HG03378 (cell line): Measurements from ENCODE around the gene PTMA.
"Not testable (repeated sequence)": the region's sequence is repeated elsewhere in the genome, so short reads cannot be mapped to it uniquely, and the experiment has no call there.

ENCODE experiments used
- ATAC-seq: cut with Tn5 transposase; IDR thresholded peaks from one replicate; pipeline ENCODE4 v1.9.1; 2021; ENCODE audit warnings: mild to moderate bottlenecking, moderate library complexity; ENCODE audit not compliant: unreplicated experiment

Gene PTMA

DNA sequence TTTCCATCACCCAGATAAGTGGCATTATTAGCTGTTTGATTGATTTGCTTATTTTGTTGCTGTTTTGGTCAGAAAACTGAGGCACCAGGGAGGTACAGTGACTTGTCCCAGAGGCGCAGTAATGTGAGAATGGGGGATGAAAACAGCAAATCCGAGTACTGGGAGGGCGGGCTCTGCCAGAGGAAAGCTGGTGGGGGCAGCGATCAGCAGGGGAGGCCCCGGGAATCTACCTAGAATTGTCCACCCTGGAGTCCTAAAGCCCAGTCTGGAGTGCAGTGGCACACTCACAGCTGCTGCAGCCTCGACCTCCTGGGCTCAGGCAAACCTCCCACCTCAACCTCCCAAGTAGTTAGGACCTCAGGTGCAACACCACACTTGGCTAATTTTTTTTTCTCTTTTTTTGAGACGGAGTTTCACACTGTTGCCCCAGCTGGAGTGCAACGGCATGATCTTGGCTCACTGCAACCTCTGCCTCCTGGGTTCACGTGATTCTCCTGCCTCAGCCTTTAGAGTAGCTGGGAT is 17.0 kb upstream of the PTMA start:
- ATAC-seq: no peak

DNA sequence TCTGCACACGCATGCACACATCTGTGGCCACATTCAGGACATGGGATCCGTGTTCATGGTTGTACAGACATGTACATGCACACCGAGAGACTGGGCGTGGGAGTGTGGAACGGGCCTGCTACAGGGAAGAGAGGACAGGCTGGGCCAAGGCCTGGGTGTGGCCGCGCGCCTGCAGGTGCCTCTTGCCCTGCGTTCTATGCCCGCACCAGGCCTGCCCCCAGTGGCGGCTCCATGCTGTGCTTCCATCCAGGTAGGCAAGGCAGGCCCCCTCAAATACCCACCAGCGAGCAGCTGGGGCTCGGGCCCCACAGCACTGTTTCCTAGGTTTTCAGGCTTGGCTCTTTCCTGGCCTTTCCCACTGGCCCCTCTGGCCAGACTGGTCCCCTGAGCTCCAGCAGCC is 15.5 kb upstream of the PTMA start:
- ATAC-seq: no peak

DNA sequence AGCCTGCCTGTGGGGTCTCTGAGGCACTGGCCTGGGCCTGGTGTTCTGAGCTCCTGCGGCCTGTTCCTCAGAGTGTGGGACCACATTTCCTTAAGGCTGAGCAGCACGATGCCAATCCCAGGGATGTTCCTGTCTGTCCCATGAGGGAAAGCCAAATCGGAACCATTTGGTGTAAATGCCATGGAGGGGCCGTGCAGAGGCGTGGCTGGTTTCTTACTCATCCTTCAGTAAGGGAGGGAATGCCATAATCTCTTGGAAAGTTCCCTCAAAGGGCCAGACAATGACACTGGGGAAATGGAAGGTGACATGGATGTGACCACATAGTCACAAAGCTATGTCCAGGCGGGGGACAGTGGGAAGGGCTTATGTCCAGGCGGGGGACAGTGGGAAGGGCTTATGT is 14.4 kb upstream of the PTMA start:
- ATAC-seq: no peak

DNA sequence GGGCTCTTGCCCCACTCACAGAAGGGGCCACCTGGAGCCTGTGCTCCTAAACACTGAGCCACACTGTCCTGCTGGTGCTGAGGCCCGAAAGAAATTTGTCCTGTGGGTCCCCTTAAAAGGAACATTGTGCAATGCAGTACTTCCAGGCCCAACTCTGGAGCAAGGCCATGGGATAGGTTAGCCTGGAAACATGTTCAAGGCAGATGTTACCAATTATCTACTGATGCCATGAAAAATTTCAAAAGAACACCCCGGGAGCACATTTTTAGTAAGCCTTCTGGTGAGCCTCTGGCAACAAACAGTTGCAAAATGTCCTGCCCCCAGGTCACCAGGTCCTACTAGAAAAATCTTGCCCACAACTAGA is 12.3 kb upstream of the PTMA start:
- no peak for ATAC-seq

DNA sequence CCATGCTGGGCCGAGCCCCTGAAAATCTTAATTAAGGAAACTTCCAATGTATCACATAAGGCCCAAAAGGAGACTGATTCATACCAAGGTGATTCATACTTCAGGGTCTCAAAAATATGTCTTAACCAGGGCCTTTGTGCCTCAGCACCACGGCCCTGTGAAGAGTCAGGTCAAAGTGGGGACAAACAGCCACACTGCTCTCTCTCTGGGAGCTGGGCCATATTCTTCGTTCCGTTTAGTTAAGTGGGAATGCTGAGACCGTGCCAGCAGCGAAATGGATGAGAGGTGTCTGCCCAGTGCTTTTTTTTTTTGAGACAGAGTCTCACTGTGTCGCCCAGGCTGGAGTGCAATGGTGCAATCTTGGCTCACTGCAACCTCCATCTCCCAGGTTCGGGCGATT is 9.3 kb upstream of the PTMA start:
- no peak for ATAC-seq

DNA sequence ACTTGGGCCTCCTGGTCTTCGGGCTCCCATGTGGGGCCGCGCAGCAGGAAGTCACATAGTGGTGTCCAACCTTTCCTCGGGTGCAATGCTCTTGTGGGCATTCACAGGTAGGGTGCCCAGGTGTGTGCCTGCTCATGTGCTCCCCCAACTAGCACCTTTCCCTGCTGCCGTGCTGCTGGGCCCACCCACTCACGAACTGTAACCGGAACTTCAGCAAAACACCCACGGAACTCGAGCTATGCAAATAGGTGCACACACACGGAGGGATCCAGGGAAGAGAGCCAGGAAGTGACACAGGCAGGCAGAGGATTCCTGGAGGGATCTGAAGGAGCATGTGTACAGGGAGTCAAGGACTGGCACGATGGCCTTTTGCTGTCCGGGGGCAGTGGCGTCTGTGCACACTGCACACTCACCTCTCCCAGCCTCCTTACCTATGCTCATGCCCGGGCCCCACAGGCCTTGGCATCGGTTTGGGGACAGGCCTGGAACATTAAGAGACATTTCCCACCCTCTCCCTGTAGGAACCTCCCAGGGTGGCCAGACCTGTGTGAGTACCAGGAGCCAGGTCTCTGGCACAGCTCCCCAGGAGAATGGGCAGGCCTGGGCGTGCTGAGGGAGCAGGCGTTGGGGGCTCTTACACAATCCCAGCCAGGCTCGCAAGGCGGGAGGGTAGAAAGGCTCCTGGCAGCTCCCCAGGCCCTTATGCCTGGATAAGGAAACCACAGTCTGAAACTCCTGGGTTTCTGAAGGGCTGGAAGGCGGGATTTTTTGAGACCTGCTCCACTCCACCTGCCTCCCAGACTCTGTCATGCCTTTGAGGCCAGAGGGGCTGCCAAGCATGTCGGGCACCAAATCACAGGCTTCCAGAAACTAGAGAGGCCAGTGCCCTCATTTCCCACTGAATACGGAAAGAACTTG is 6.6 kb upstream of the PTMA start:
- no peak for ATAC-seq

DNA sequence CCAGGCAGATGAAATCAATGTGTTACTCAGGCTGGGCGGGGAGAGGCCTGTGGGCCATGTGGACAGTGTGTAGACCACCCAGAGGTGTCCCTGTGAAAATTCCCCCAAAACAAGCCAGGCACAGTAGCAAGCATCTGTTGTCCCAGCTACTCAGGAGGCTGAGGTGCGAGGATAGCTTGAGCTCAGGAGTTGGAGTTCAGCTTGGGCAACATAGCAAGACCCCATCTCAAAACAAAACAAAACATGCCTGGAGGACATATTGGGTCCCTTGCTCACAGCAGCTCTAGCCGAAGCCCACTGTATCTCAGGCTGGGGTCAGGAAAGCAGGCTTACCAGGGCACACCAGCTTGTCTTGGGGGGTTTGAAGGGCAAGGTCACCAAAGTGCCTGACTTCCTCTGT is 4.3 kb upstream of the PTMA start:
- no peak for ATAC-seq

DNA sequence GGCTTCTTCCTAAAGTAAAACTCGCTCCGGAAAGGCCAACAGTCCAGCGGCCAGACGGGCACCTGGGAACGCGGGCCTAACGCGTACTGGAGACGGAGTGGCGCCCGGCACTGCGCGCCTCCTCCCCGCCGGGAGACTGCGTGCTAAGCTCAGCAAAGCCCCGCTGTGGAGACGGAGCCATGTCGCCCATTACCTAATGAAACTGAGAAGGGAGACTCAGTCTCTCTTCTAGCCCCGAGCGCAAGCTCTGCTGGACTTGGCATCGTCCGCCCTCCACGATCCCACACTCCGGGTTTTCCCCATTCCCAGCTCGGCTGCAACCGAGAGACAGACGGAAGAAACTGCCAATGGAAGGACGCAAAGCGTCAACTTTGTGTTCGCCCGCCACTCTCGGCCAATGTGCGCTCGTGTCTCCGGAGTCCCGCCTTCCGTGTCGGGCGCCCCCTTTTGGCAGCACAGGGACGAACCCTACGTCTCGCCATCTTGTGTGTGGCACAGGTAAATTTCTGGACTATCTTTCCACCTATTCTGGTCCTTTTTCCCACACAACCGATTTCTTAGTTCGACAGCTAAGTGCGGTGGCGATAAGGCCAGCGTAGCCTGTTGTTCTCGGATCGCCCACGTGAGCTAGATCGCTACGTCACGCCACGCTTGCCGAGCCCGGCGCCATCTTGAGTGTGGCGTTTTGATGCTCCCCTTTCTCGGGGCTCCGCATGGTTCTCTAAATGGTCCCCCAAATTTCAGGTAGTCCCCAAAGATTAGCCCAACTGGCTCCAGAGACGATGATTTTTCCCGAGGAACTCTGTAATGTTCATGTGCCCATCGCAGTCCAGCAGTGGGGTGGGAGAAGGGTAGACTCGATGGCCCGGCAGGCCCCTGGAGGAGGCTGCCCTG is 1.3 kb upstream of the PTMA start:
- peak; percentile 44 for ATAC-seq

DNA sequence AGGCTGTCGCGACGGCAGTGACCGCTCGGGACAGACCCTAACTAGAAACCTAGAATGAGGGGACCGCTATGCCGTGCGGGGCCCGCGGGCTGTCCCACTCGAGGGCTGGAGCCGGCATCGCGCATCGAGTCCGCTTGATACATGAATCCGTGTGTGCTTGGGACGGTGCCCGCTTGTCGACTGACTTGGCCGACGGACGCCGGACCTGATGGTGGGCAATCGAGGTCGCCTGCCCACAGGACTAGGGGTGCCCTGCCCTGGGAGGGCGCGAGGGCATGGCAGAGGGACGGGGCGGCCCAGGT is 749 bp upstream of the PTMA start:
- ATAC-seq: no peak

DNA sequence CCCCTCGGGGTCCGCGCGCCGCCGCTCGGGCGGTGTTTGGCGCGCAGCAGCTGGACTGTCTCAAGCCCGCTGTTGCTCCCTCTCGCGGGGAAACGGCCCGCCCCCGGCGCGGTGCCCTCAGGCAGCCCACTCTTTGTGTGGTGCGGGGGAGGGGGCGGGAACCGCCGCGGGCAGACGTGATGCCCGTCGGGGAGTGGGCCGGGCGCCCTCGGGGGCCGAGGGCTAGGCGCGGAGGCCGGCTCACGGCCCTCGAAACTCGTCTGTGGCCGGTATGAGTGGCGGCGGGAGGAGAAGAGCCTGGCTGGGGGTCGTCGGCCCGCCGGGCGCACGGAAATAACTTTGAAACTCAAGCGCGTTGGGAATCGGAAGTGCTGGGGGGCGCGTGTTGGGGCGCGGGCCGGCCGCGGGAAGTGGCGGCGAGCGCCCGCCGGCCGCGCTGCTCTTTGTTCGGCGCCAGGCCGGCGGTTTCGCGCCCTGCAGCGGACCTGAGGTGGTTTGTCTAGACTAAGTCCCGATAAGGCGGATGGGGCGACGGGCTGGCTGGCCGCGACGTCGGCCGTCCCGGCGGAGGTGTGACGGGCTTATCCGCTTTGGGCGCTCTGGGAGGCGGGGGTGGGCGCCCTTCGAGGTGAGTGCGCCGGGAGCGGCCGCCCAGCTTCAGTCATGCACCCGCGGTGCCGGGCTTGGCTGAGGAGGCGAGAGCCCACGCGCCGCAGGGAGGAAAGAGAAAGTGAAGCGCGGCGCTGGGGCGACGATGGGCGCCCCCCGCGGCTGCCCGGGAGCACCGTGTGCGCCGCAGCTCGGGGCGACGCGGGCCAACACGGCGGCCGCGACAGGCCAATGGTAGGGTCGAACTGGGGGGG is 679 bp downstream of the PTMA start:
- no peak for ATAC-seq

DNA sequence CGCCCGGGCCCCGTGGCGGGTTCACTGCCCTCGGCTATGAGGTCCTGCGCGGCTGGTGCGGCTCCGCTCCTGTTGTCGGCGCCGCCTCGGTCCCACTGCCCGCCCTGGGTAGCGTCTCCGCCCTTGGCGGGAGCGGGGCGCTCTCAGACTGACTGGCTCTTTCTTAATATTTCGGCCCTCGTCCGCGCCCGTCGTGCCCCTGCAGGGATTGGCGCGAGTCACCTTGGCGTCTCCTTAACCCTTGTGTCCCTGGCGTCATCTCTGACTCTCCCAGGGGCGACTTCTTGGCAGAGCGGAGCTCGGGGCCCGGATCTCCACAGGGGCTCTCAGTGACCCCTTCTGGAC is 1.3 kb downstream of the PTMA start:
- no peak for ATAC-seq

DNA sequence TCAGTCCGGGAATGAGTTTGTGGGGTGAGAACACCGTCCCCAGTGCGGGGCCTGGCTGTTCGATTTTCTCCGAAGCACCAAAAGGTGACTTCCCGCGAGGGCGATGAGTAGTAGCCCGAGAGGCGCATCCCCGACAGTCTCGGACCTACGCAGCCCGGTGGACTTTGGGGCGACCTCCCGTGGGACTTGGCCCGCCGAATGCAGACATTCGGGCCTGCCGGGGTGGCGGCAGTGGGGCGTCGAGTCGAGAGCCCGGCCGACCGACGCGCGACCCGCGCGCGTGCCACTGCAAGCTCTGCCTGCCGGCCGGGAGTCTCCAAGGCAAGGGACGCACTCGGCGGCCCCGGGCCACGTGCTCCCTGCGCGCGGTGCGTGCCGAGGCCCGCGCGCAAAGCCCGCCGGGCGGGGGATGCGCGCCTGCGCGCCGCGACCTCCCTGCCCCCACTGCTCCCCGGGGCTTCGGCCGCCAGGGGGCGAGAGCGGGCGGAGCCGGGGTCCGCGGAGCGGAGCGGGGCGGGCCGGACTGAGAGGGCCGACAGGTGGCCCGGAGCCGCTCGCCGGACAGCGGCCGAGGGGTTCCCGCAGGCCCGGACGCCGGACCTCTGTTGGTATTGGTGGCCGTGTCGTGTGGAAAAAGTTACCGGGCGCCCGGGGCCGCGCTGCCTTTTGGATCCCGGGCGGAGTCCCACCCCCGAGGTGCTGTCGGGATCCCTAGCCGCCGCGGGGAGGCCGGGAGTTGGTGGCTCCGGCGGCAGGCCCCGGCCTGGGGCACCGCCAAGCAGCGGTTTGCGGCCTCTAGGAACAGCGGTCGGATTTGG is 1.9 kb downstream of the PTMA start:
- ATAC-seq: no peak

DNA sequence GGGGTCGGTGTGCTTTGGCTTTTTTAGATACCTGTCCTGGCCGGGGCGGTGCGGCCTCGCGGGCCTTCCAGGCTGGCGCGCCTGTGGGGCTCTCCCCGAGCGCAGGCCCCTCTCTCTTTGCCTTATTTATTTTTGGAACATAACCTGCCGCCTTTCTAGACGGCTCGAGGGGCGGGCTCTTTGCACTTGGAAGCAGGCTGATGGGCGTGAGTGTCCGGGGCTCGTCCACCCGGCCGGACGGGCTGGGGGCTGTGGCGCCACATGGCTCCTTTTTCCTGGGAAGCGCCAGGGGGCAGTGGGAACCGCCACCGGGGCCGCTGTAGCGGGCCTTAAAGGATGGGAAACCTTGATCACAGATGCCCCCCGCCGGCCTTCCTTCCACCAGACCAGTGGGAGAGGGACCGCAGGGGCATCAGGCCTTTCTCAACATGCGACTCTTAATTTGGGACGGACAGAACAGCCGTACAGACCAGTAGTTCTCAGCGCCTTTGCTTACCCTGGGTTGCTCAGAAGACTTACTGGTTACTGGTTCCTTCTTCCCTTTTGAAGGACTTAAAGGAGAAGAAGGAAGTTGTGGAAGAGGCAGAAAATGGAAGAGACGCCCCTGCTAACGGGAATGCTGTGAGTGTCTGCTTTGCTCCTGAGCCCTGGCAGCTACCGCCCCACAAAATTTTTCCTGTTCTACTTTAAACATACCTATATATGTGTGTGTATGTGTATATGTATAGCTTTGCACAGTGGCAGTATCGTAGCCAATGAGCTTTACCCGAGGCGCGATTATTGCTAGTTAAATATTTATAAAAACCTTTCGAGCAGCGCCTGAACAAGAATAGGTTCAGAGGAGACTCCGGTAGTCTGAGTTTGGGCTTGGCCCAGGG is 2.7 kb downstream of the PTMA start:
- ATAC-seq: no peak

DNA sequence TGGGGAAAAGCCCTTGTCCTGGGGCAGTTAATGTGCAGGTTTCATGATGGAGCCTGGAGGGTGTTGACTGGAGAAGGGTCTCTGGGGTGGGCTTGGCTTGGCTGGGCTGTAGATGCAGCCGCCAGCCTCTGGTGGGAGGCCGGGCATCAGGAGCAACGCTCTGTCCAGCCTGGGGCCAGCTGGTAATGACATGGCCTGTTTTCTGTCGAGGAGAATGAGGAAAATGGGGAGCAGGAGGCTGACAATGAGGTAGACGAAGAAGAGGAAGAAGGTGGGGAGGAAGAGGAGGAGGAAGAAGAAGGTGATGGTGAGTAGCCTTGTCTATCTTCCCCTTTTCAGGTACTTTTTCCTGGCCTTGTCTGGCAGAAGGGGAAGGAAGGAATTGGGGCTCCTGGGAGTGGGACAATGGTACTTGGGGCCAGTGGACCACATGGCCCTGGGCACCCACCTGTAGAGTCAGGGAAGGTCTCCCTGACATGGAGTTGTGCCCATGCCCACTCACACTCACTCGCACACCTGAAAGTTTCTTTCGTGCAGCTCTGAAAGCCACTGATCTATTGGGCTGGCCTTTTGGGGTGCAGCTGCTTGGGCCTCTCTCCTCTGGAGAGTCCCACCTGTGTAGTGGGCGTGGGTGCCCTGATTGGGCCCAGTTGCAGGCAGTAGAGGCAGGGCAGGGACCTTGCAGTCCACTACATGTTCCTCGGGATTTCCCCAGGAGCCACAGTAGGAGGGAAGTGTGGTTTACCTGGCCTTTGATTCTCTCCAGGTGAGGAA is 3.5 kb downstream of the PTMA start:
- no peak for ATAC-seq

DNA sequence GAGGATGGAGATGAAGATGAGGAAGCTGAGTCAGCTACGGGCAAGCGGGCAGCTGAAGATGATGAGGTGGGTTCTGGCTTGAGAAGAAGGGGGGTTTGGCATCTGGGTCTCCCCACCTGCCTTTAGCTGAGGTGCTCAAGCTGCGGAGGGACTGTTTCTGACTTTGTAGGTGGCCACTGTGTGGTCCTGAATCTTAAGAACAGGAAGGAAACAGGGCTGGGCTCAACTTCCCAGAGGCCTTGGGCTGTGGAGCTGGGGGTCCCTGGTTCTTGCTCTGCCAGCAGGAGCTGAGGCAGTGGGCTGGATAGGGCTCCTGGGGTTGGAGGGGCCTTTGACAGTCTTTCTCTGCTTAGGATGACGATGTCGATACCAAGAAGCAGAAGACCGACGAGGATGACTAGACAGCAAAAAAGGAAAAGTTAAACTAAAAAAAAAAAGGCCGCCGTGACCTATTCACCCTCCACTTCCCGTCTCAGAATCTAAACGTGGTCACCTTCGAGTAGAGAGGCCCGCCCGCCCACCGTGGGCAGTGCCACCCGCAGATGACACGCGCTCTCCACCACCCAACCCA is 4.2 kb downstream of the PTMA start:
- ATAC-seq: not testable (repeated sequence)

DNA sequence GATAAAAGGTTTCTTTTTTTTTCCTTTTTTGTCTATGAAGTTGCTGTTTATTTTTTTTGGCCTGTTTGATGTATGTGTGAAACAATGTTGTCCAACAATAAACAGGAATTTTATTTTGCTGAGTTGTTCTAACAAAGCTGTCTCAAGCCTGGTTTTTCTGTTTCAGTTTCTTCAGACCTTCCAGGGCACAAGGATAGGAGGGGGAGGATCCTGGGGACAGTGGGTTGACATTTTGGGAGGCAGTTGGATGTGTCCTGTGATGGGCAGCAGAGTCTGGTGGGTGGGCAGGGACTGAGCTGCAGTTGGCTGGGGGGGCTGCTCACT is 5.0 kb downstream of the PTMA start:
- not testable (repeated sequence) for ATAC-seq

DNA sequence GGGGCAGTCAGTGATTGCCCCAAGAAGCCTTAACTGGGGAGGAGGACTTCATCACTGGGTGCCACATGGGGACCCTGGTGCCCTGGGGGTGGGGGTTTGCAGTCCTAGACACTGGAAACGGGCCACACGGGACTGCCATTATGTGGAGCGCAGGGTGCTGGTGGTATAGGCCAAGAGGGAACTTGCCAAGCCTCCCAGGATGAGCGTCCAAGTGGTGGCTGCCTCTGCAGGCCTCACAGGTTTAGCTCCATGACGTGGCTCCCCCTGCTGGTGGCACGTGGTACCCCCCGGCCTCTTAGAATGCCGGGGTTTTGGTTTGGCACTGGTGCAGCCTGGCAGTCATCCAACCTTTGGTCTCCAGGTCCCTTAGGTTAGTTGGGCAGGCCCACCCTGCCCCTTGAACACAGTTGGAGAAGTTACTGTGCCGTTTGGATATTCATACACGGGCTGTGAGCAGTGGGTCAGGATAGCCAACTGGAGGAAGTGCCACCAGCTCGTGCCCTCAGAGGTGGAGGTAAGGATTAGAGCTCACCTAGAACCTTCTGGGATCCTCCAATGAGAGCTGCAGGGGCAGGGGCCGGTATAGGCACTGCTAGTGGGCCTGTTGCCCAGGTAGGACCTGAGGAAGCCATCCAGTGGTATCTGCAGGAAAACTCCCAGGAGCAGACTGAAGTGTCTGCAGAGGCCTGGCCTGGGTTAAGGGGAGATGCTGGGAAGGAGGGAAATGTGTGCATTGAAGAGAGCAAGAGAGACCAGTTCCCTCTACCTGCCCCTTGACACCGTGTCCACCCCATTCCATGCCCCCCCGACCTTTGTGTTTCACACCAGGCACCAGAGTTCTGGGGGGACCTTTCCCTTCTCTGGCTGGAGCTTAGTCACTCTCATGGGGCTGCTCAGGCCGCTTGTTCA is 5.7 kb downstream of the PTMA start:
- ATAC-seq: peak; percentile 29
